K562 (cell line): ENCODE results near the gene CYP1B1. TPM values are rescaled to one million over a fixed set of nuclear protein-coding genes. Genes with fewer than 3 reads are reported as not detected.

Source experiments
- ATAC-seq: fragments of 200-7000 bp; cut with Tn5 transposase; 3 replicates; pipeline ENCODE4 v1.9.1; 2020; ENCODE audit warnings: moderate library complexity
- BruUV-seq: library from RNA; stranded (reverse); fragments of 400-500 nt; replicated peaks from 2 replicates; lab custom pipeline; 2021; lab: Mats Ljungman, UMichigan
- CTCF ChIA-PET: fragments of 300-600 bp; formaldehyde crosslinking; extraction: SDS; loops from one replicate; lab custom pipeline; 2021; ENCODE audit warnings: low intra/inter-chr PET ratio; lab: Yijun Ruan, JAX
- POLR2A ChIA-PET: fragments of 300-600, 350-650 bp; sonication (Branson Sonifier 250); formaldehyde crosslinking; extraction: SDS; loops from one replicate; lab custom pipeline; 2021; ENCODE audit warnings: antibody characterized with exemption, inconsistent platforms; lab: Yijun Ruan, JAX
- DNase-seq, 4 experiments: peaks; one replicate each; pipeline versions ENCODE4 v3.0.0 to v3.0.0-alpha.2; 2011 to 2018; ENCODE audit warnings: low spot score in 3 of 4, mixed read lengths in 3 of 4; ENCODE audit errors: extremely low read depth in 1 of 4
- FAIRE-seq: peaks from 2 replicates; lab custom pipeline; 2011; peaks lifted over from hg19 to GRCh38; lab: Jason Lieb, UNC
- H2AFZ ChIP-seq: 2 replicates; pipeline ENCODE4 v1.6.0; 2011; ENCODE audit warnings: low read depth, low read length, control low read depth, inconsistent platforms
- H3K27ac ChIP-seq: fragments of 200-600 bp; 3 replicates; pipeline ENCODE4 v1.8.0; 2011; ENCODE audit warnings: low read depth, mild to moderate bottlenecking, control low read depth, inconsistent platforms, low read length, moderate library complexity, mixed read lengths; ENCODE audit errors: extremely low read depth
- H3K27me3 ChIP-seq, 2 experiments: fragments of 300-600 bp in 1 of 2; 2 replicates in 1 of 2; 3 replicates in 1 of 2; pipeline versions ENCODE4 v1.6.0 to v1.8.0; 2011; ENCODE audit warnings: inconsistent platforms in 2 of 2, low read length in 2 of 2, mild to moderate bottlenecking in 1 of 2, mixed read lengths in 1 of 2, moderate library complexity in 1 of 2; ENCODE audit not compliant: control insufficient read depth in 2 of 2, insufficient read depth in 2 of 2
- H3K36me3 ChIP-seq: fragments of 300-600 bp; 3 replicates; pipeline ENCODE4 v1.8.0; 2011; ENCODE audit warnings: mild to moderate bottlenecking, low read length, inconsistent platforms; ENCODE audit not compliant: control insufficient read depth, insufficient read depth
- H3K4me1 ChIP-seq, 2 experiments: fragments of 200-600 bp in 1 of 2; replicated peaks in 1 of 2; 2 replicates in 1 of 2; 3 replicates in 1 of 2; pipeline versions ENCODE4 v1.5.1 to v1.8.0; 2011; ENCODE audit warnings: inconsistent platforms in 2 of 2, low read length in 2 of 2, mild to moderate bottlenecking in 1 of 2, mixed read lengths in 1 of 2, moderate library complexity in 1 of 2; ENCODE audit not compliant: control insufficient read depth in 2 of 2, insufficient read depth in 2 of 2
- H3K4me2 ChIP-seq: 2 replicates; pipeline ENCODE4 v1.6.1; 2011; ENCODE audit warnings: low read length, control low read depth, inconsistent platforms, mixed read lengths; ENCODE audit not compliant: insufficient read depth
- H3K4me3 ChIP-seq: fragments of 200-600 bp; sonication (generic), shearing (Covaris generic); 2 replicates; pipeline ENCODE4 v1.5.1; 2016; ENCODE audit warnings: control low read depth, inconsistent platforms
- H3K79me2 ChIP-seq: fragments of 200-600 bp; 3 replicates; pipeline ENCODE4 v1.8.0; 2011; ENCODE audit warnings: low read length, inconsistent platforms; ENCODE audit not compliant: control insufficient read depth, insufficient read depth
- H3K9ac ChIP-seq, 2 experiments: 2 replicates each; pipeline versions ENCODE4 v1.6.0 to v1.6.1; 2011; ENCODE audit warnings: low read depth in 2 of 2, low read length in 2 of 2, control low read depth in 1 of 2, inconsistent platforms in 1 of 2, mild to moderate bottlenecking in 1 of 2, mixed read lengths in 1 of 2; ENCODE audit not compliant: insufficient read depth in 1 of 2
- H3K9me1 ChIP-seq: one replicate; pipeline ENCODE4 v1.6.0; 2011; ENCODE audit warnings: inconsistent platforms, mild to moderate bottlenecking, low read length, moderate library complexity; ENCODE audit not compliant: control insufficient read depth, insufficient read depth
- H3K9me3 ChIP-seq: replicated peaks from 2 replicates; pipeline ENCODE4 v1.5.1; 2011; ENCODE audit warnings: low read depth, low read length, inconsistent platforms; ENCODE audit not compliant: control insufficient read depth, insufficient read depth
- H4K20me1 ChIP-seq: replicated peaks from 2 replicates; pipeline ENCODE4 v1.6.1; 2011; ENCODE audit warnings: low read length, inconsistent platforms, mixed read lengths; ENCODE audit not compliant: control insufficient read depth, insufficient read depth
- HNRNPUL1 ChIP-seq: fragments of 200-400 bp; formaldehyde crosslinking; IDR thresholded peaks from 2 replicates; pipeline ENCODE4 v1.6.1; 2017; ENCODE audit warnings: low read length
- MTA1 ChIP-seq: fragments of 450-650 bp; IDR thresholded peaks from 2 replicates; pipeline ENCODE4 v1.6.1; 2017; ENCODE audit warnings: borderline replicate concordance
- MYNN ChIP-seq, 2 experiments: sonication (generic); formaldehyde crosslinking in 1 of 2; IDR thresholded peaks; 2 replicates each; pipeline versions ENCODE4 v1.5.0 to v1.6.1; 2016 to 2020; ENCODE audit warnings: antibody characterized with exemption in 1 of 2, missing genetic modification reagents in 1 of 2
- RFX1 ChIP-seq: fragments of 450-650 bp; IDR thresholded peaks from 2 replicates; pipeline ENCODE4 v1.6.1; 2016; ENCODE audit warnings: mild to moderate bottlenecking, moderate library complexity
- SIRT6 ChIP-seq: IDR thresholded peaks from one replicate; pipeline ENCODE4 v1.6.1; 2012; ENCODE audit warnings: low read depth, mild to moderate bottlenecking, control low read depth, inconsistent platforms, low read length, moderate library complexity
- ZNF586 ChIP-seq: fragments of 450-650 bp; formaldehyde crosslinking; conservative IDR thresholded peaks from 2 replicates; pipeline ENCODE4 v1.4.0; 2020; ENCODE audit warnings: mild to moderate bottlenecking, moderate library complexity
- WGBS: fragments of 100-300 bp; shearing (Covaris generic); methylation state at CpG from one replicate; pipeline ENCODE4 v1.1.6; 2016; ENCODE audit warnings: low coverage, mixed read lengths; ENCODE audit not compliant: insufficient coverage; ENCODE audit errors: missing lambda C conversion rate; 5-methylcytosine and 5-hydroxymethylcytosine counted together
- in situ Hi-C: fragments of 300-500 bp; cut with MboI; formaldehyde crosslinking; loops from 4 replicates; pipeline ENCODE4 v1.15.0; 2018; ENCODE audit warnings: inconsistent platforms, mixed read lengths
- intact Hi-C: fragments of 100-400 bp; cut with micrococcal nuclease; formaldehyde crosslinking; loops from 2 replicates; pipeline ENCODE4 v1.14.2; 2022
- polyA plus RNA-seq, 8 experiments: library from polyadenylated mRNA; depleted of rRNA in 4 of 8; stranded (reverse) in 5 of 8; unstranded in 3 of 8; fragments of >200 nt; fragmentation: Nextera tagmentation in 2 of 8; fragmentation: Illumina TruSeq in 1 of 8; extraction: Ambion mirVana in 2 of 8; extraction: Trizol in 1 of 8; gene quantifications; 2 replicates each; pipeline versions ENCODE4 v1.2.1 to v1.2.3, GENCODE V29; 2011 to 2014; ENCODE audit warnings: inconsistent platforms in 1 of 8, missing spikeins in 1 of 8
- total RNA-seq, 7 experiments: library from RNA; depleted of rRNA in 6 of 7; stranded (reverse); fragments of >200 nt in 6 of 7; fragmentation: Illumina TruSeq in 2 of 7; extraction: Trizol in 2 of 7; gene quantifications; 2 replicates each; pipeline versions ENCODE4 v1.2.1 to v1.2.3, GENCODE V29; 2011 to 2021; ENCODE audit warnings: low replicate concordance in 1 of 7

The CYP1B1 gene
- total and polyA plus RNA-seq, 9 of the 15 experiments (the other 6 are each of a cell fraction or from before 2014, with no cell fraction given) = 0.07 TPM; not detected in 8

- Histone ChIP-seq H3K9me3 (no peaks in the 10 kb centered on the region), H3K27ac (no peak overlapping the region), H3K9me1 (no peaks in the 10 kb centered on the region), H3K79me2 (no peaks in the 10 kb centered on the region), H3K9ac (no peak overlapping the region; a peak in 1 of 4 replicates), H4K20me1 (no peaks in the 10 kb centered on the region), H2AFZ (no peak overlapping the region), H3K4me2 (no peak overlapping the region), H3K4me1 (no peaks in the 10 kb centered on the region), H3K27me3 (peaks cover 0 to 20% of the 10 kb centered on the region in 2 experiments; a peak in 3 of 5 replicates), H3K36me3 (no peaks in the 10 kb centered on the region), H3K4me3 (no peak overlapping the region)
- in situ Hi-C loops = no loop called here
- BruUV-seq = no TSS peak
- ATAC-seq = no peak
- POLR2A ChIA-PET = interaction anchor here (0.6 kb wide), 2 partner anchors 188 to 602 kb away, joined by 3 read pairs; no protein-coding TSS in a partner anchor
- CTCF ChIA-PET = interaction anchor here (0.7 kb wide), 1 partner anchor 160 kb away, joined by 3 read pairs; no protein-coding TSS in a partner anchor
- FAIRE-seq = no peak
- intact Hi-C loops = no loop called here
- DNase-seq = no peak
- 0% methylated on average over 4 of the region's 4 CpGs for WGBS
- TF ChIP-seq RFX1 (peak; percentile 44), MTA1 (no peak), SIRT6 (no peak), HNRNPUL1 (no peak), ZNF586 (CRISPR knock-in tag) (no peak), MYNN (IDR thresholded peaks at IDR 0.05) (no peak), MYNN (CRISPR knock-in tag; IDR thresholded peaks at IDR 0.05) (no peak)
Observed at GRCh38 chr2:38113981-38114708, 38.2 kb upstream of the CYP1B1 start.
